SK-N-SH treated with all-trans-retinoic acid at 6 μM for 48 hours (cell line): ENCODE results near the gene TNK2.

ENCODE experiments used
- OSR1 ChIP-seq: fragments of 250-450 bp; sonication (Bioruptor Pico); IDR thresholded peaks from 2 replicates; pipeline ENCODE4 v1.8.0; 2022; ENCODE audit warnings: moderate library complexity, mild to moderate bottlenecking, inconsistent platforms
- RARB ChIP-seq: fragments of 250-450 bp; sonication (Bioruptor Pico); IDR thresholded peaks from 2 replicates; pipeline ENCODE4 v1.8.0; 2021; ENCODE audit warnings: mild to moderate bottlenecking, moderate library complexity
- SNAI2 ChIP-seq: fragments of 250-450 bp; sonication (Bioruptor Pico); IDR thresholded peaks from 2 replicates; pipeline ENCODE4 v1.5.0; 2020; ENCODE audit warnings: mild to moderate bottlenecking, moderate library complexity
- TF ChIP-seq, protein P1 (sequence below): fragments of 250-450 bp; sonication (Bioruptor Pico); IDR thresholded peaks from 2 replicates; pipeline ENCODE4 v1.8.0; 2020; ENCODE audit warnings: mild to moderate bottlenecking, moderate library complexity, borderline replicate concordance

DNA sequence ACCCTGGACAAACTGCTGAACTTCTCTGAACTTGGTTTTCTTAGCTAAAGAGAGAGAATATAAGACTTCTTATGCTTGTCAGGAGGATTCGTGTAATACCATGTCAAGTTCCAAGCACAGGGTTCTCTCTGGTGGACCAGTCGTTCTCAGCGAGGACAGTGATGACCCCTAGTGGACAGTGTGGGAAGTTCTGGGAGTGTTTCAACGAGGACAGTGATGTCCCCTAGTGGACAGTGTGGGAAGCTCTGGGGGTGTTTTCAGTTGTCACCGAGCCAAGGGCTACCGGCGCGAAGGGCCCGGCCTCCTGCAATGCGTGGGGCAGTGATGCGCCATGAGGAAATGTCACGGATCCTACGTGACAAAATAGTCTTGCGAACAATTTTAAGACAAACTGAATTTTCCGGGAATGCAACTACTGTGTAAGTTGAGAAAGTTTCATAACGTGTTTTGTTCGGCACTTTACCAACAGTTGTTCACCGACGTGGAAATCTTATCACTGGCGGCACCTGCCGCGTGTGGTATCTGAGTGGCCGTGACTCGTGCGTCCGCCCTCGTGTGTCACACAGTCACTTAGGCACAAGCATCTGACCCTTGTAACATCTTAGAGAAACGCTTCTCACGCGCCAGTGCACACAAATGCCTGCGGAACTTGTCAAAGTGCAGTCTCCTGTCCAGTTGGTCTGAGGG, 57.4 kb downstream of the TNK2 start:
- TF ChIP-seq RARB (CRISPR knock-in tag) = no peak
- TF ChIP-seq OSR1 (CRISPR knock-in tag) = no peak
- TF ChIP-seq, protein P1, sequence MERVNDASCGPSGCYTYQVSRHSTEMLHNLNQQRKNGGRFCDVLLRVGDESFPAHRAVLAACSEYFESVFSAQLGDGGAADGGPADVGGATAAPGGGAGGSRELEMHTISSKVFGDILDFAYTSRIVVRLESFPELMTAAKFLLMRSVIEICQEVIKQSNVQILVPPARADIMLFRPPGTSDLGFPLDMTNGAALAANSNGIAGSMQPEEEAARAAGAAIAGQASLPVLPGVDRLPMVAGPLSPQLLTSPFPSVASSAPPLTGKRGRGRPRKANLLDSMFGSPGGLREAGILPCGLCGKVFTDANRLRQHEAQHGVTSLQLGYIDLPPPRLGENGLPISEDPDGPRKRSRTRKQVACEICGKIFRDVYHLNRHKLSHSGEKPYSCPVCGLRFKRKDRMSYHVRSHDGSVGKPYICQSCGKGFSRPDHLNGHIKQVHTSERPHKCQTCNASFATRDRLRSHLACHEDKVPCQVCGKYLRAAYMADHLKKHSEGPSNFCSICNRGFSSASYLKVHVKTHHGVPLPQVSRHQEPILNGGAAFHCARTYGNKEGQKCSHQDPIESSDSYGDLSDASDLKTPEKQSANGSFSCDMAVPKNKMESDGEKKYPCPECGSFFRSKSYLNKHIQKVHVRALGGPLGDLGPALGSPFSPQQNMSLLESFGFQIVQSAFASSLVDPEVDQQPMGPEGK = no peak
- no peak for TF ChIP-seq SNAI2 (CRISPR knock-in tag)
